ENCODE measurements around the gene TNFAIP2. TPM values are rescaled to one million over a fixed set of nuclear protein-coding genes. Genes with fewer than 3 reads are reported as not detected.

Gene TNFAIP2
- total RNA-seq, 1 experiment from 2014 or later, result 20.5 TPM

GRCh38 chr14:103133210-103134140 is 10.2 kb downstream of the TNFAIP2 start:
- no peak for DNase-seq (ENCODE audit: low read depth)

DNA sequence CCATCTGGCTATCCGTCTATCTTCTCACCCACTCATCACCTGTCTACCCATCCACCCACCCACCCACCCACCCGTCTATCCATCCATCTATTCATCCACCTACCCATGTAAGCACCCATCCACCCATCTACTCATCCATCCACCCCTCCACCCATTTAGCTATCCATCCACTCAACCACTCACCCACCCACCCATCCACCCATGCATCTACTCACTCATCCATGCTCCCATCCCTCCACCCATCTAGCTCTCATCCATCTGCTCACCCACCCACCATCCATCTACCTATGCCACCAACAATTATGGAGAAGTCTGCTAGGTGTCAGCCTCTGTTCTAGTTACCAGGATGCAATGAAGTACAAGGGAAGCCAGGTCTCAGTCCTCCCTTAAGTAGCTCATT is 11.1 kb downstream of the TNFAIP2 start:
- no peak for DNase-seq (ENCODE audit: low read depth)

- no peak for DNase-seq (ENCODE audit: low read depth)
These were observed 11.7 kb downstream of the TNFAIP2 start for GRCh38 chr14:103134919-103135318.

GRCh38 chr14:103135333-103136260 is 12.3 kb downstream of the TNFAIP2 start:
- DNase-seq (ENCODE audit: low read depth), result no peak

DNA sequence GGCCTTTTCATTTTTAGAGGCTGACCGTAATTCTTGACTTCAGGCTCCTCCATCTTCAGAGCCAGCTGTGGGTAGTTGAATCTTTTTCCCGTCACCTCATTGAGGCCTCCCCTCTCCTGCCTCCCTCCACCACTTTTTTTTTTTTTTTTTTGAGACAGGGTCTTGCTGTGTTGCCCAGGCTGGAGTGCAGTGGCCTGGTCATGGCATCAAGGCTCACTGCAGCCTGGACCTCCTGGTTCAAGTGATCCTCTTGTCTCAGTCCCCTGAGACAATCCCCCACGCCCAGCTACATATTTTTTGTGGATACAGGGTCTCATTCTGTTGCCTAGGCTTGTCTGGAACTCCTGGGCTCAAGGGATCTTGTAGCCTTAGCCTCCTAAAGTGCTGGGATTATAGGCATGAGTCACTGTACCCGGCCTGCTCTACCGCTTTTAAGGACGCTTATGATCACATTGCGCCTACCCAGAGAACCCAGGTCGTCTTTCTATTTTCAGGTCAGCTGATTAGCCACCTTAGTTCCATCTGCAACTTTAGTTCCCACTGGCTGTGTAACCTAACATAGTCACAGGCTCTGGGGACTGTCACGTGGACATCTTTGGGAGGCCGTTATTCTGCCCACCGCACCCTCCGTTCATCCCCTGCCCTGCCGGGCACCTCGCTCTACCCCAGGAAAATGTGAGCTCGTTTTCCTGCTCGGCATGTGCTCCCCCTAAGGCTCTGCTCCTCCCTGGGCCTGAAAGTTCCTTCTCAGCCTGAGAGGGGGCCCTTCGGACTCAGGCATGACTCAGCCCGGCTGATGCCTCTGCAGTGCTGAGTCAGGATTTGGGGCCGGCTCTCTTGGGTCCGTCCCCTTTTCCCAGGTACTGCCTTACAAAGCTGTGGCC is 13.4 kb downstream of the TNFAIP2 start:
- DNase-seq (ENCODE audit: low read depth), result peak; percentile 58

DNA sequence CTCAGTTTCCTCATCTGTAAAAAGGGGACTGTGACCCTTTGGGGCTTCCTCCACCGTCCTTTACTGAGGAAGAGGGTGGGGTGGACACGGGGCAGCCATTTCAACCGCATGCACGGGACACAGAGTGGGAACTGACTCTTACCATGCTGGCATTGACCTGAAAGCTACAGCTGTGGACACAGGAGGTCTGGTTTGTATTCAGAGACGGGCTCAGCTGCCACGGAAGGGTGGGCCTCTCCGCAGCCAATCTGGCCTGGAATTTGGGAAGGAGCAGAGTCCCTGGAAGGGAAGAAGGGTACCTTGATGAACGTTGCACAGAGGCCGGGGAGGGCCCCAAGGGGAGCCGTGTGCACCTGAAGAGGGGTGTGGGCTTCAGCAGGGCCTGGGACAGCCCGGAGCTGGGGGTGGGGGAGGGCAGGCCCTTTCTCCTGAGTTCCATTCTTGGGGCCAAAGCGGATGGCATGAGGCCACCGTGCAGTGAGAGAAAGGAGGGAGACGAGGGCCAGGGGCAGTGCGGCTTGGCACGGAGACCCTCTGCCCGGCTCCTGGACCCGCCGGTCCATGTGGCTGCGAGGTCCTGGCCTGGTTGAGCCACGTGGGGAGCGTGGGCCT is 14.5 kb downstream of the TNFAIP2 start:
- no peak for DNase-seq (ENCODE audit: low read depth)

- DNase-seq (ENCODE audit: low read depth), result no peak
These were observed 15.3 kb downstream of the TNFAIP2 start for GRCh38 chr14:103138301-103139131.

DNA sequence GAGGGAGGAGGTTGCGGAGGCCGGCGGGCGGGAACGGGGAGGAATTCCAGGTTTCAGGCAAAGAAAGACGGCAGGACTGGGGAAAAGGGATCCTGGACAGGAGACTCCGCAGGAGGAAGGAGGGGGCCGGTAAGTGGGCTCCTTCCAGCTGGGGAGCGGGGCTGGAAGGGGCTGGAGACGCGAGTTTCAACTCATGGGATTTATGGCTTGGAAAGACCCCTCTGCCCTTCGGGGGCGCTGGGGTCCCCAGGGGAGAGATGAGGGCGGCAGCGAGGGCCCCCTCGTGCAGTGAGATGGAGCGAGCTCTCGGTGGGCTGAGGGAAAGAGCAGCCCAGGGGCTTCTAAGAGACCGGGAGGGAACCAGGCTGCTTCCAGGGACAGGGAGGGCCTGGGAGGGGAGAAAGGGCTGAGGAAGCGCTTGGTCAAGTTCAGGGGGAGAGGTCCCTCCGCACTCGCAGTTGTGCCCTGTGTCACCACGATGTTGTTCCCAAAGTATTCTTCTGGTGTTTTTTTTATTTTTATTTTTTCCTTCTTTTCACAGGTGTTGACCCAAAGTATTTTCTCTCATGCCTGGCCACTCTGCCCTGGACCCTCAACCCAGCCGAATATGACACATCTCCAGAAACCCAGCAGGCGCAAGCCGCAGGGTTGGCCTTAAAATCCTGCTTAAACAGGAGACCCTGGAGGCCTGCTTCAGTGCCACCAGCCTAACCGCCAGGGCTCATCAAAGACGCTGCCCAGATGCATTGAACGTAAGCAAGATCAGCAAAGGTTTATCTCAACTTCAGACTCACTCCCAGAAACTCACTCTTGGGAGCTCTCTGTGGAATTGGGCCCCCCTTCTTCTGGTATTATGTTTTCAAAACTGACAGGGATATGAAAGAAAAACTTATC is 16.1 kb downstream of the TNFAIP2 start:
- no peak for DNase-seq (ENCODE audit: low read depth)

- peak; percentile 21 for DNase-seq (ENCODE audit: low read depth)
These were observed 17.3 kb downstream of the TNFAIP2 start for GRCh38 chr14:103140316-103141109.

DNA sequence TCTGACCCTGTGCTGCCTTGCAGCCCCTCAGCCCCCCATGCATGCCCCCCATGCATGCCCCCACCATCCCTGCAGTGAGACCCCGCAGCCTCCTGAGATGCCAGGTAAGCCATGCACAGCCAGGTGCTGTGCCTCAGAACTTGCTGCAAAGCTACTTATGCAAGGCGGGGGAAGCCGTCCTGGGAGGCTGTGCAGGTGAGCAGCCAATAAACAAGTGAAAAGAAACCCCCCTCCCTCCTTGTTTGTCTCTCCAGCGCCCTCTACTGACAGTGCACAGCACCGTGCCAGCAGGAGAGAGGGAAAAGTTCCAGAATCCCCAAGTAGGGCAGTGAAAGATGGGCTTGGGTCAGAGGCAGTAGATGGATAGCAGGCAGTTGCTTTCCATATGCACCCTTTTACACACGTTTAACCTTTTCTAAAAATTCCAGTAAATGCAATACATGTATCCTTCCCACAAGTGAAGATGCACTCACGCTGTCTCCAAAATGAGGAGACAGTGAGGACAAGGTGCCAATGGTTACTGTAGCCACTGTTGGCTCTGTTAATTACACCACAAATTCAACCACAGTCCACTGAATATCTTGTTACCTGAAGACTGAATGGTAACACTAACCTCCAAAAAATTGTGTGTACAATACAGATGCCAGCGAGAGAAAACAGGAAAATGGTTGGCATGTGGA is 18.0 kb downstream of the TNFAIP2 start:
- DNase-seq (ENCODE audit: low read depth), result no peak

DNA sequence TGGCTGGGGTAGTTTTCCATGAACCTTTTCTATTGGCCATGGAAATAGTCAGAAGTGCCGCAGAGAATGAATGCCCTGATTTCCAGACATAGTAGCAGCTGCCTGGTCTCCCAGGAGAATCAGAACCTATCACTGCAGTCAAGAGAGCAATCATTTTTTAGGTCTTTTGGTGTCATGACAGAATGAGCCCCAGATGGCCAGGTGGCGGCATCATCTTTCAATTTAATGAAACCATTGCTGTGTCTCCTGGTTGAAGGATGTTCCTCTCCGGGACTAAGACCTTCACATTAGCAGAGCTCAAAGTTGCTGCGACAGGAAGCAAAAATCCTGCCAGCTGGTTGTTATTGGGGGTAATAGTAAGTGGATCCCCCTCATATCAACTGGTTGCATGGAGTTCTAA is 18.8 kb downstream of the TNFAIP2 start:
- no peak for DNase-seq (ENCODE audit: low read depth)

- DNase-seq (ENCODE audit: low read depth), result no peak
These were observed 19.6 kb downstream of the TNFAIP2 start for GRCh38 chr14:103142721-103143302.

DNA sequence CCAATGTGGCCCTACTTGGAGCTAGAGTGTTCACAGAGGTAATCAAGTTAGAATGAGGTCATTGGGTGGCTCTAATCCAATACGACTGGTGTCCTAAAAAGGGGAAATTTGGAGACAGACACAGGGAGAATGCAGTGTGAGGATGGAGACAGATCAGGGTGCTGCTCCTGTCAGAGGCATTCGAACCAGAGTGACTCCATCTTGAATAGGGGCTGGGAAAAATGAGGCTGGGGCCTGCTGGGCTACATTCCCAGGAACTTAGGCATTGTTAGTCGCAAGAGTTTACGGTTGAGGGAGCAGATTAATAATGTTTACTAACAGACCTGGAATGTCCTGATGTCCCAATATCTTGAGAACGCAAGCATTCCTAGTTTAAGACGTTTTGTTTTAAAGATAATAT is 20.2 kb downstream of the TNFAIP2 start:
- no peak for DNase-seq (ENCODE audit: low read depth)

GRCh38 chr14:103144085-103144484 is 20.8 kb downstream of the TNFAIP2 start:
- DNase-seq (ENCODE audit: low read depth), result peak; percentile 66

DNA sequence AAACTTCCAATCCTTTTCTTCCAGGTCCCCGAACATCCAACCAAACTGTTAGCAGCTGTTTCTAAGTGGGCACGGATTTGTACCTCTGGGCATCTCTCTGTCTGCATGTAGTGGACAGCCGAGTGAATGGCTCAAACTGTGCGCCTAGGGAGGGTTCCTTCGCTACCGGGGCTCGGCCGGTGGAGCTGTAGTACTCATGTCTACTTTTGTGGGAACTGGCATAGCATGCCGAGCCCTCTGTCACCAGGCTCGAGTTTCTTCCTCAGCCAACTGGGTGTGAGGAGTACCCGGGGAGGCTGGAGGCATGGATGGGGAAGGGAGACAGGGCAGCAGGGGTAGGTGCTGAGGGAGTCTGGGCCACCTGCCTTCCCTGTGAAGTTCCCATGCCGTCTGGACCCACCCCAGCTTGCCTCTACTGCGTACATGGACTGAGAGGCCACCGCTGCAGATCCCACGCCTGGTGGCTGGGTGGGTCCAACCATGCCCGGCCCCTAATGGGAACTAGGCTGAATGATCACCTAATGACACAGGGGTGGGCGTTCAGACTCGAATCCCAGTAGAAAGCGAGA is 23.0 kb downstream of the TNFAIP2 start:
- DNase-seq (ENCODE audit: low read depth), result no peak

GRCh38 chr14:103149351-103150237 is 26.3 kb downstream of the TNFAIP2 start:
- DNase-seq (ENCODE audit: low read depth), result no peak
